Measurements from ENCODE around the gene SLC47A1.
"Not testable (repeated sequence)": the region's sequence is repeated elsewhere in the genome, so short reads cannot be mapped to it uniquely, and the experiment has no call there.

Gene SLC47A1

DNA sequence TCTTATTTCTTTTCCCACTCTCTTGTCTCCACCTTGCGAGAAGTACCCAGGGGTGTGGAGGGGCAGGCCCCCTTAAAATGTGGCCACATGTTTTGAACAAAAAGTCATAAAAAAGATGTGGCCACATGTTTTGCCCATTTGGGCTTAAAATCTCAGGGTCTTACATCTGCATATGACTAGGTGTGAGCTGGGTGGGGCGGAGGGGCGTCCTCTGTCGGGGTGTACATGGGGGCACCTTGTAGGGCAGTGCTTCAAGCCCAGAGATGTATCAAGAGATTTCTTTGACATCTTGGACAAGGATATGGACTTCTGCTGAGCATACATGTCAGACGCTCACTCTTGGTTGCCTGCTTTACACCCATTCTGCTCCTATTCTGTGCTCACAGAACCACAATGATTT, 13.0 kb upstream of the SLC47A1 start:
- DNase-seq: no peak

DNA sequence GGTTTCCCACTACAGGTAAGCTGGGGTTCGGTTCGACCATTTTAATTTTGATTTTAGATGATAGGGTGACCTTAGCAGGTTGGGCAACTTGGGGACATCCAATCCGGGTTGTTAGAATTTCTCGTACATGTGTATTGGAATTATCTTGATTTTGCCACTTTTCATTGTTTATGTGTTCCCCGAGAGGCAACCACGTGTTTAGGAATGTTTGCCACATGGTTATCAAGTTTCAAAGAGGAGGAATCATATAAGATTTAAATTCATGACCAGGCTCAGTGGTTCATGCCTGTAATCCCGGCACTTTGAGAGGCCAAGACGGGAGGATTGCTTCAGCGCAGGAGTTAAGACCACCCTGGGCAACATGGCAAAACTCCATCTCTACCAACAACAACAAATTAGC, 10.0 kb upstream of the SLC47A1 start:
- no peak for DNase-seq

- DNase-seq: not testable (repeated sequence)
These were observed 6.7 kb upstream of the SLC47A1 start for GRCh38 chr17:19526950-19527349.

GRCh38 chr17:19531780-19532501, 1.7 kb upstream of the SLC47A1 start:
- no peak for DNase-seq

- no peak for DNase-seq
These were observed 477 bp upstream of the SLC47A1 start for GRCh38 chr17:19533036-19533717.

DNA sequence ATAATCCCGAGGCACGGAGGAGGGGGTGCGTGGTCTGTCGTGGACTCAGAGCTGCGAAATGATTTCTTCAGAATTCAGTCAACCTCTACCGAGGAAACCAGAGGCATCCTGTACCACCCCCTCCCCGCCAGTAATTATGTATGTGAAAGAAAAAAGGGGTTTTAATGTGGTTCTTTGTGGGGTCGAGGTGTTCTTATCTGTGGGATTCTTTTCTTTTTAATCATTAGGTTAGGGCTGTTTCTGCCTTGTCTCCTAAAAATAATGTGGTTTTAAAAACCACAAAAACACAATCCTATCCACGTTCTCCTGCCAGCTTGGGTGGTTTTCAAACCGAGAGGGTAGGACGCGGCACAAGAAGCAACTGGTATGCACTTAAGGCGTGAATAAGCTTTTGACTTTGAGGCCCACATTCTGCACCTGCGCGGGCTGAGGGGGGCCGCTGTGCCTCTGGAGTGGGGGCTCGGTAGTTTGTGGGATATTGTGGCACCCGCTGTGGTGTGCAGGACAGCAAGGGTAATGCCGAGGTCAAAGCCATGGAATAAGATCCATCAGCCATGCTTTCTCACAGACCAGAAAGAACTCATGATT, 1.0 kb downstream of the SLC47A1 start:
- DNase-seq: no peak

DNA sequence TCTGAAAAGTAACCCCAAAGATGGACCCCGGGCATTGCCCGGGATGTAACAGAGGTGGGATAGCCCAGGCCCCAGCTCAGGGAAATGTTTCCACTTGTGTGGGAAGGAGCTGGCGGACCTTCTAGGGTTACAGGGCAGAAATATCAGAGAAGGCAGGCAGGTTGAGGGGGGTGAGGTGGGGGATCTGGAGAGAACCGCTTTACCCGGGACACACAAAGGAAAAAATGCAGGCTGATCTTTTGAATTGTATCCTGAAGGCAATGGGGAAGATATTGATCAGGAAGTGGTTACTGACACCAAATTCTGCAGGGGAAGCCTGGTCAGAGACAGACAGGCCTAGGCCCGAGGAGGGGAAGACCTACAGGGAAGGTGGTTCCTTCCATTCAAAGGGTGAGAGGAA, 3.5 kb downstream of the SLC47A1 start:
- no peak for DNase-seq

- no peak for DNase-seq
These were observed 4.7 kb downstream of the SLC47A1 start for GRCh38 chr17:19538095-19539039.

- DNase-seq: no peak
These were observed 5.4 kb downstream of the SLC47A1 start for GRCh38 chr17:19539040-19539399.

DNA sequence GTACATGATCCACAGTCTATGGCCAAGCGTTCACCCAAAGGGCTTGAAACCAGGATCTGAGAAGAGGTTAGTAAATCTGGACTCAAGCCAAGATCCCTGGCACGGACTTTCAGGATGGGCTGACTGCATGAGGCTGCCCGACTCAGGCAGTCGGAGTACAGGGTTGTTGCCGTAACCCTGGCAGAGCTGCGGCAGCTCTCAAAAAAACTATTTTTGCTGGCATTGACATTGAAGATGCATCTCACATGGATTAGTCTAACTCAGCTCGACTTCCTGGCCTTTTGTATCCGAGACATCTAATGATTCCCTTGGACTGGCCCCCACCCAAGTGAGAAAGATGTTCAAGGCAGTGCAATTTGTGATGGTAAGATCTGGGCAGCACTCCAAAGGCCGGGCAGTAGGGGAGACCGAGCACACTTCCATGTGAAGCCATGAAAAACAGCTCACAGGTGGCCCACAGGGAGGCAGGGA, 6.2 kb downstream of the SLC47A1 start:
- no peak for DNase-seq

DNA sequence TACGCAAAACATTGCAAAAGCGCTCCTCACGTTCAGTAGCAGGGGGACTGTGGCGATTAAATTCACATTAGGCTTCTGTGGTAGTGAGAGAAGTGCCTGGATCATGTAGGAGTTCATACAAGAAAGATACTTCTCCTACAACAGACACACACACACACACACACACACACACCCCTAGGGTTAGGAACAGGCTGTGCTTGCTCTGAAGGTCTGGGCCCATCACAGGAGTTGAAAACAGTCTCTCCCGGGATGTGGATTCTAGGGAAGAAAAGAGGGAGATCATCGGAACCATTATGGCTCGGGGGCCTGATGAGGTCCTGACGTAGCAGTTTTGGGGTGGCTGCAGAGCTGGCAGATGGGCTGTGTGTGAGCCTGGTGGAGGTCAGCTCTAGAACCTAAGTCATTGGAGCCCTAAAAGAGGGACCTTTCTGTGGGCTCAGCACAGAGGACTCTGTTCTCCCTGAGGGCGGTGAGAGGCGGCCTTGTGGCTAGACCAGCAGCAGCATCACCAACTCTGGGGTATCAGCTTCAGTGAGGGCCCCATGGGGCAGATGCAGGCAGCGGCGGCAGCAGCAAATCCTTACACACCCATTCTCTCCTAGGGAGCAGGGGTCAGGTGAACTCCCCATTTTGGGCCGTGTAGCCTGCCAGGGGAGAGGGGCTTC, 7.2 kb downstream of the SLC47A1 start:
- DNase-seq: no peak

DNA sequence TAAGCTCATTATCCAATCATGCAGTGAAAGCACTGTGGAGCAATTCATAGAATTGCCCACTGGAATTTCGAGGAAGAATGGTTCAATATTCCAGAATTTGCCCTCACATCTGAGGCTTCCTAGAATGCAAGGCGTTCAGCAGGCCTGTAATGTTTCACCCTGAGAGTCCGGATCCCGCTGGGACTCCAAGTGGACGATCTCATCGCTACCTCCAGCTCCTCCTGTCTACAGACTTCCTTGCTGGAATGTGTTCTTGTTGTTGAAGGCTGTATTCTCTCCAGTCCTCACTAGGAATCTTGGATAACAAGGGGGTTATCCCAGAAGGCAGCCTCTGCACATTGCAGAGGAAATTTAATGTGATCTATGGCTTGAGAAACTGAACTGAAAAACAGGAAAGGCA, 7.8 kb downstream of the SLC47A1 start:
- no peak for DNase-seq

GRCh38 chr17:19542247-19542646, 8.6 kb downstream of the SLC47A1 start:
- DNase-seq: no peak

GRCh38 chr17:19544366-19544765, 10.7 kb downstream of the SLC47A1 start:
- DNase-seq: no peak

DNA sequence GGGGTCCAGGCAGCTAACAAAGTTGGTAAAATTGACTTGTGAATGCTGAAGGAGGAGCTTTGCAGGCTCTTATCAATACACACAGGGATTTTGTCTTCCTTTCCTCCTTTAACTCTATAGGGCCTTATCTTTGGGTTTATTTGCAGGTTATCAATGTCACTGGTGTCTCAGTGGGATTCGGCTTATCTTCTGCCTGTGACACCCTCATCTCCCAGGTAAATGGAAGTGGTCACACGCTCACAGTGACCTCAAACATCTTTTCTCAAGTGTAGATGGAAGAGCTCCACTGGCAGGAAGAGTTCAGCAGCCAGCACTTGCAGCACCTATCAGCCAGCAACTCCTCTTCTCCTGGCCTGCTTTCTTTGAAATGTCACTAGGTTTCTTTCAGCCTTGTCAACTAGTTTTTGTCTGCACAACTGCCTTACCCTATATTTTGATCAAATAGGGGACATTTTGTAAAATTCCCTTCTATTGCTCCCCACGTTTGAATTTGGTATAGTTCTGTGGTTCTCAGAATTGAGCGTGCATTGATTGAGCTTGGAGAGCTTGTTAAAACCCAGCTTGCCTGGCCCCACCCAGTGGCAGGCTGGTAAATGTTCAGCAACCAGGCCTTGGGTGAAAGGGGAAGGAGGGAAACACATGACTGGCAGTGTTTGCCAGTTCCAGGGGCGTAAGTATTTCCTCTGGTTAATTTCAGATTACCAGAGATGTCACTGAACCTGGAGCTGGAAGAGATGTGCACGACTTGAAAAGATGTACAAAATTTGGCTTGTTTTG, 12.8 kb downstream of the SLC47A1 start:
- DNase-seq: no peak

- no peak for DNase-seq
These were observed 16.3 kb downstream of the SLC47A1 start for GRCh38 chr17:19549746-19550623.

- no peak for DNase-seq
These were observed 17.5 kb downstream of the SLC47A1 start for GRCh38 chr17:19551165-19551564.

GRCh38 chr17:19551591-19552148, 18.0 kb downstream of the SLC47A1 start:
- no peak for DNase-seq

GRCh38 chr17:19553036-19553435, 19.4 kb downstream of the SLC47A1 start:
- DNase-seq: no peak

DNA sequence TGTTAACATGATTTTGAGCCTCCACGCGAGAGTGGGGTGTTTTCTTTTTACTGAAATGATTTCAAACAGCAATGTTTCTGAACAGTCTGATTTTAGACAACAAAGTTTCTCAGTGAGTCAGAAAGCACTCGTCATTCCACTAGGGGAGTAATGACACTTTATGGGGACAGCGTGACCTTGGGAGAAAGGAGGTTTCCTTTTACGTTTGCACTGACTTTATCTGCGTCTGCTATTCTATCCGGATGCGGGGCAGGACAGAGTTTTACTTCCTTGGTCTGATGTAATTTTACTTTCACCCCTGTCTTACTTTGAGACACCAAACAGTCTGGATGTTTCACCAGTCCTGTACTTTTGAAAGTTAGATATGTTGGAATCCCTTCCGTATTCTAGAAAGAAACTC, 20.7 kb downstream of the SLC47A1 start:
- DNase-seq: no peak
